Heart left ventricle (tissue), 16 donors: ENCODE results near the gene ELMOD1. TPM values are rescaled to one million over a fixed set of nuclear protein-coding genes. Genes with fewer than 3 reads are reported as not detected.
A peak's percentile ranks its signal among the peaks of the same experiment; 100 is the strongest.
"Not testable (repeated sequence)": the region's sequence is repeated elsewhere in the genome, so short reads cannot be mapped to it uniquely, and the experiment has no call there.

Experiments
- ATAC-seq, 4 donors: fragments of 200-7000 bp; cut with Tn5 transposase; one replicate each; pipeline ENCODE4 v1.9.1; 2020 to 2022; ENCODE audit warnings: moderate library complexity in 4 of 4, mild to moderate bottlenecking in 3 of 4, moderate number of reproducible peaks in 1 of 4
- DNase-seq, 5 donors: peaks; one replicate each; pipeline ENCODE4 v3.0.0-alpha.2; 2020
- H3K27ac ChIP-seq, 12 donors: fragments of 200-600 bp; sonication (generic) in 4 of 12; one replicate each; pipeline versions ENCODE4 v1.5.0 to v1.8.0; 2016 to 2022; ENCODE audit warnings: mild to moderate bottlenecking in 2 of 12
- H3K27me3 ChIP-seq, 9 donors: fragments of 200-600 bp; sonication (generic) in 2 of 9; one replicate each; pipeline versions ENCODE4 v1.5.1 to v1.8.0; 2016 to 2022; ENCODE audit warnings: mild to moderate bottlenecking in 3 of 9
- H3K36me3 ChIP-seq, 9 donors: fragments of 200-600 bp; sonication (generic) in 2 of 9; one replicate each; pipeline versions ENCODE4 v1.5.0 to v1.8.0; 2018 to 2022; ENCODE audit warnings: mild to moderate bottlenecking in 2 of 9
- H3K4me1 ChIP-seq, 12 donors: fragments of 200-600 bp; sonication (generic) in 4 of 12; one replicate each; pipeline versions ENCODE4 v1.5.0 to v1.8.0; 2016 to 2022; ENCODE audit warnings: mild to moderate bottlenecking in 3 of 12
- H3K4me3 ChIP-seq, 12 donors: fragments of 200-600 bp; sonication (generic) in 4 of 12; one replicate each; pipeline versions ENCODE4 v1.5.0 to v1.8.0; 2017 to 2022; ENCODE audit warnings: mild to moderate bottlenecking in 9 of 12, moderate library complexity in 4 of 12
- H3K9me3 ChIP-seq, 12 donors: fragments of 200-600 bp; sonication (generic) in 4 of 12; one replicate each; pipeline versions ENCODE4 v1.5.0 to v1.8.0; 2016 to 2022; ENCODE audit warnings: mild to moderate bottlenecking in 1 of 12
- POLR2A ChIP-seq, 2 donors: fragments of 450-650 bp; IDR thresholded peaks; one replicate each; pipeline ENCODE4 v1.6.1; 2017; ENCODE audit warnings: antibody characterized with exemption in 2 of 2, mild to moderate bottlenecking in 2 of 2, moderate library complexity in 2 of 2
- WGBS, 4 donors: extraction: QIAGEN DNeasy Blood & Tissue Kit in 2 of 4; methylation state at CpG; one replicate each; pipeline versions ENCODE4 v1.1.5 to v1.1.7; 2013 to 2018; 5-methylcytosine and 5-hydroxymethylcytosine counted together
- intact Hi-C, 10 donors: fragments of 100-400 bp; cut with DNase I; formaldehyde crosslinking; loops; one replicate each; pipeline versions ENCODE4 v1.11.1 to v1.14.2; 2022
- polyA plus RNA-seq, 2 donors: library from polyadenylated mRNA; stranded (reverse); fragments of 200-250 nt; gene quantifications; one replicate each; pipeline ENCODE4 v1.2.3, GENCODE V29; 2013
- total RNA-seq, 9 donors: library from RNA; depleted of rRNA in 2 of 9; stranded (reverse); fragments of >200 nt in 2 of 9; fragmentation: NEBNext Ultra II Directional in 3 of 9; extraction: Animal tissue kit (Norgen Biotek cat#: 25700) in 3 of 9; gene quantifications; one replicate each; pipeline versions ENCODE4 v1.1.0 to v1.2.4, GENCODE V29; 2016 to 2023
- TF ChIP-seq, protein P1 (sequence below), 12 donors: fragments of 200-600 bp; sonication (generic) in 4 of 12; IDR thresholded peaks; one replicate each; pipeline versions ENCODE4 v1.5.0 to v1.8.0; 2018 to 2022; ENCODE audit warnings: antibody characterized with exemption in 12 of 12, mild to moderate bottlenecking in 5 of 12
- donor health status: ischemic (EF 13 %, LVEDD 7.1; RV severe dilation, severe dysfunction).
- donor health status: healthy with polysubstance abuse.
- donor health status: DM: no; HTN: yes; CAD: no.
- donor health status: DM: no; HTN: no; CAD: no.
- donor health status: ischemic (EF 25% LVEDD 6.9; RV normal size, moderate dysfunction).
- donor health status: ischemic (EF 25% LVEDD 5.7; RV mildly dilated, moderate dysfunction).
- donor health status: healthy.
- donor health status: DM: yes; HTN: yes; CAD: no.
- donor health status: ischemic (EF 35%, LVEDD 5.7; RV mildly dilated, moderate dysfunction).
- donor health status: nonischemic (EF 11% LVEDD 7.7; RV severe dilation, severe dysfunction).
- donor health status: DM: yes; HTN: yes; CAD: no.
- donor health status: PGD.
- donor health status: ischemic (EF 29% LVEDD 5.4; RV normal size, mild dysfunction).
- donor health status: nonischemic (EF 23%, LVEDD 6.1; RV moderate dilation, normal function).

ELMOD1 gene
- total and polyA plus RNA-seq, 11 donors: 0.12 to 0.75 (median 0.30) TPM; not detected in 2

DNA sequence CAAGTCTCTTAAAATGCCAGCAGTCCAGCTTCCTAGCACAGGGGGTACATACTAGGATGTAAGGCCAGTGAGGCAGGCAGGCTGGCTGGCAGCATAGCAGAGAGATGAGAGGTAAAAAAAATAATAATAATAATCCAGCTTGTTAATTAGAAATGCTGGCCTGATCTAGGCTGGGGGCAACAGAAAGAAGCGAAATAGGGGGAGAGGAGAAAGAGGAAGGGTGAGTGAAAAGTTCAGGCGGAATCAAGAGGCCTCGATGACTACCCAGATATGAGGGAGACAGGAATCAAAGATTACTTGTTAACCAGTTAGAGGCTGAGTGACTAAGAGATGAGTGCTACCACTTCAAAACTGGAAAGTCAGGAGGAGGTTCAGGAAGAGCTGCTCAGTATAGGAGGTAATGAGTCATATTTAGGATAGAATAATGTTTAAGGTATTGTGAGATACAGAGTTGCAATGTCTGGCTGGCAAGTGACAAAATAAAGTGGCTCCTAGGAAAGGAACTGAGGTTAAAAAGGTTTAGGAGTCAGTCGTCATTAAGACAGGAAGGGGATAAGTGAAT is 28.2 kb upstream of the ELMOD1 start:
- no peaks in the 10 kb centered on the region for H3K9me3 ChIP-seq
- no peak overlapping the region for H3K4me3 ChIP-seq
- 39 to 48% (median 44%) methylated on average over 4 of the region's 4 CpGs for WGBS, 4 donors
- intact Hi-C loops: loop anchor here in 3 of 10 donors (5.0 kb wide), 2 partner anchors 125 to 130 kb away; no protein-coding TSS in a partner anchor
- DNase-seq (no peak), ATAC-seq (no peak)
- peaks cover 0 to 29% (median 21%) of the 10 kb centered on the region in 12 donors for H3K4me1 ChIP-seq
- H3K27me3 ChIP-seq: no peaks in the 10 kb centered on the region
- no peak overlapping the region for H3K27ac ChIP-seq
- H3K36me3 ChIP-seq: peaks cover 0 to 28% (median 21%) of the 10 kb centered on the region in 9 donors
- TF ChIP-seq, protein P1, sequence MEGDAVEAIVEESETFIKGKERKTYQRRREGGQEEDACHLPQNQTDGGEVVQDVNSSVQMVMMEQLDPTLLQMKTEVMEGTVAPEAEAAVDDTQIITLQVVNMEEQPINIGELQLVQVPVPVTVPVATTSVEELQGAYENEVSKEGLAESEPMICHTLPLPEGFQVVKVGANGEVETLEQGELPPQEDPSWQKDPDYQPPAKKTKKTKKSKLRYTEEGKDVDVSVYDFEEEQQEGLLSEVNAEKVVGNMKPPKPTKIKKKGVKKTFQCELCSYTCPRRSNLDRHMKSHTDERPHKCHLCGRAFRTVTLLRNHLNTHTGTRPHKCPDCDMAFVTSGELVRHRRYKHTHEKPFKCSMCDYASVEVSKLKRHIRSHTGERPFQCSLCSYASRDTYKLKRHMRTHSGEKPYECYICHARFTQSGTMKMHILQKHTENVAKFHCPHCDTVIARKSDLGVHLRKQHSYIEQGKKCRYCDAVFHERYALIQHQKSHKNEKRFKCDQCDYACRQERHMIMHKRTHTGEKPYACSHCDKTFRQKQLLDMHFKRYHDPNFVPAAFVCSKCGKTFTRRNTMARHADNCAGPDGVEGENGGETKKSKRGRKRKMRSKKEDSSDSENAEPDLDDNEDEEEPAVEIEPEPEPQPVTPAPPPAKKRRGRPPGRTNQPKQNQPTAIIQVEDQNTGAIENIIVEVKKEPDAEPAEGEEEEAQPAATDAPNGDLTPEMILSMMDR (IDR thresholded peaks at IDR 0.05): no peak
- TF ChIP-seq POLR2A (IDR thresholded peaks at IDR 0.05): no peak

DNA sequence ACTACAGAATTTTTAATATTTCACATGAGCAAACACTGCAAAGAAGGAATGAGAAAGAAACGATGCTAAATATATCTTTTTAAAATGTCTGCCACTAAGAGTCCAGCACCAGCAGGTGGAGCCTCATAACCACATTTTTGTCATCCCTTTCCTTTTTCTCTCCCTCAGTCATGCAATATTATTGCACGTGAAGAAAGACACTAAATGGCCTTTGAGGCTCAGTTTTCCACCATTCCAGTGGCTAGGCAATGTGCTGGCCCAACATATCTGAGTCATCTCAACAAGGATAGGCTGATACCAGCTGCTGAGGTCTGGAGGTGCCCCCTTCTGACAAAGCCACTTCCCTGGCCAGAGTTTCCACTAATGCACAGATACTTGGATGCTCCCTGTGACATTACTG is 27.2 kb upstream of the ELMOD1 start:
- TF ChIP-seq, protein P1 (IDR thresholded peaks at IDR 0.05): peak; percentile 22 to 71 (median 52)
- TF ChIP-seq POLR2A (IDR thresholded peaks at IDR 0.05): no peak
- intact Hi-C loops: loop anchor here in 3 of 10 donors (5.0 kb wide), 2 partner anchors 124 to 129 kb away; no protein-coding TSS in a partner anchor
- ATAC-seq: peak in 1 of 4 donors; percentile 36

DNA sequence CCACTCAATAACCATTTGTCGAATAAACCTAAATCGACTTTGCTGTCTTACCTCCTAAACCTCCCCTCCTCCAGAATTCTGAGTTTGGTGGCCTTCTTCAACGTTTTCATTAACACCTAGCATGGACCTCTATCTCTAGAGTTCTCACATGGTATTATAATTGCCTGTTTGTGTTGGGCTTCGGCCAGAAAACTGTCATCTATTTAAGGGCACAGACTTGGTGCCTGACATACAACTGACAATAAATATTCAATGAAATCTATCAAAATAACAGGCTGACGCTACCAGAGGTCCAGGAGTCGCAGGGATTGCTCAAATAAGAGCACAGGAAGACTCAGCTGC is 26.1 kb upstream of the ELMOD1 start:
- peak overlapping the region; percentile 50 to 87 (median 80) for H3K4me3 ChIP-seq
- peak overlapping the region in 10 of 12 donors; percentile 67 to 88 (median 75) for H3K27ac ChIP-seq
- H3K9me3 ChIP-seq: no peaks in the 10 kb centered on the region
- DNase-seq (no peak), ATAC-seq (no peak)
- intact Hi-C loops: loop anchor here in 3 of 10 donors (5.0 kb wide), 2 partner anchors 122 to 127 kb away; no protein-coding TSS in a partner anchor
- H3K36me3 ChIP-seq: peaks cover 0 to 10% (median 3%) of the 10 kb centered on the region in 9 donors
- TF ChIP-seq, protein P1 (IDR thresholded peaks at IDR 0.05): no peak
- no peak for TF ChIP-seq POLR2A (IDR thresholded peaks at IDR 0.05)
- peaks cover 0 to 29% (median 21%) of the 10 kb centered on the region in 12 donors for H3K4me1 ChIP-seq
- peaks cover 0 to 7% (median 0%) of the 10 kb centered on the region in 9 donors for H3K27me3 ChIP-seq
- WGBS, 4 donors: 10 to 13% (median 12%) methylated on average over 6 of the region's 6 CpGs

More for the DNA sequence above, 27.2 kb upstream of the ELMOD1 start:
- Histone ChIP-seq H3K36me3 (peaks cover 0 to 21% (median 15%) of the 10 kb centered on the region in 9 donors), H3K4me1 (peaks cover 0 to 29% (median 21%) of the 10 kb centered on the region in 12 donors), H3K27ac (peak overlapping the region in 2 of 12 donors; percentile 13 to 44), H3K4me3 (peak overlapping the region in 2 of 12 donors; percentile 9 to 22), H3K9me3 (no peaks in the 10 kb centered on the region), H3K27me3 (no peaks in the 10 kb centered on the region)
- DNase-seq: peak in 2 of 5 donors; percentile 15 to 25
- 2 to 8% (median 5%) methylated on average over 2 of the region's 2 CpGs for WGBS, 4 donors

DNA sequence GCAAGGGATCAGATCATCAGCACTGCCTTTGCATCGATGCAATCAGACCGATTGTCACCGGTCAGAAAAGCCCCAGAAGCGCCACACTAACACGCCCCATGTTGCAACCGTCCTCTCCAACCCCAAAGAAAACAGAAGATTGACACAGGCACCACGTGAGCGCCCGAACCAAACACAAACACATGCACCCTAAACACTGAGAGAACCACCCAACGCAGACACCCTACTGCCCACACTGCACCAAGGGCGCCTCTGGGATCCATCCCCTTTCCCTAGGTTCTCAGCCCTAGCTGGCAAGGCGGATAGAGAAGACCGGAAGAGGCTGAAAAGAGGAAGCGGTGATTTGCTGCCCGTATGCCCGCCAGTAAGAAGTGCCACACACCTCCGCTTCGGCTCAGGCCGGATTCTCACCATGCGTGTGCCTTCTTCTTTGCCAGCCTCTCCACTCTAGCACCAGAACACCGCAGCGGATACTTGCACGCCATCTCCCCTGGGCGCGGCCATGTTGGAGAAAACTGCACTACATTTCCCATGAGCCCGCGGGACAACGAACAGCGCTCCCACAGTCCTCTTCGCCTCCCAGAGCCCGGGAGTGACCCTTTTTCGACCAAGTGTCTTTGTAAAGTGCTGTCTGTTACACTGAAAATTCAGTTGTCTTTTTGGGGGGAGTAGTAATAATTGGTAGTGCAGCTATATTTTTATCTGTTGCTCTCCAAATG is 25.6 kb upstream of the ELMOD1 start, which contains the start of gene ALKBH8:
Gene ALKBH8 (minus strand): TSS at position 517 of the 719 bp plus-strand sequence. CDS start 4,842 bp downstream, outside the sequence.
- WGBS, 4 donors: 0% methylated on average over 27 to 32 of the region's 32 CpGs
- DNase-seq (peak; percentile 71 to 86 (median 80)), ATAC-seq (peak; percentile 96 to 98 (median 98))
- peaks cover 0 to 6% (median 0%) of the 10 kb centered on the region in 9 donors for H3K36me3 ChIP-seq
- no peaks in the 10 kb centered on the region for H3K9me3 ChIP-seq
- intact Hi-C loops: no loop called here
- peak within 1 kb of the TSS; percentile 59 to 88 (median 74) for H3K27ac ChIP-seq
- peaks cover 0 to 7% (median 0%) of the 10 kb centered on the region in 9 donors for H3K27me3 ChIP-seq
- H3K4me1 ChIP-seq: peaks cover 0 to 29% (median 21%) of the 10 kb centered on the region in 12 donors
- H3K4me3 ChIP-seq: peak within 1 kb of the TSS; percentile 50 to 87 (median 80)
- TF ChIP-seq POLR2A (IDR thresholded peaks at IDR 0.05): no peak
- TF ChIP-seq, protein P1 (IDR thresholded peaks at IDR 0.05): peak in 1 of 12 donors; percentile 13

DNA sequence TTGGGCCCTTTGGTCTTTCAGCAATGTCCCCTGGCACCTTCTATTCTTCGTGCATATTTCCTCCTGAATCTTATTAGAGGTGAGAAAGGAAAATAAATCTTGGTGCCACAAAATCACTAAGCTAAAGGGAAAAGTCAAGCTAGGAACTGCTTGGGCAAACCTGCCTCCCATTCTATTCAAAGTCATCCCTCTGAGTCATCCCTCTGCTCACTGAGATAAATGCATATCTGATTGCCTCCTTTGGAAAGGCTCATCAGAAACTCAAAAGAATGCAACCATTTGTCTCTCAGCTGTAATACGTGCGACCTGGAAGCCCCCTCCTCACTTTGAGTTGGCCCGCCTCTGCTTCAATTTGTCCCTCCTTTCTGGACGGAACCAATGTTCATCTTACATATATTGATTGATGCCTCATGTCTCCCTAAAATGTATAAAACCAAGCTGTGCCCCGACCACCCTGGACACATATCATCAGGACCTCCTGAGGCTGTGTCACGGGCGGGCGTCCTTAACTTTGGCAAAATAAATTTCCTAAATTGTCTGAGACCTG is 24.9 kb upstream of the ELMOD1 start:
- ATAC-seq: peak in 1 of 4 donors; percentile 10
- H3K9me3 ChIP-seq, DNase-seq, H3K36me3 ChIP-seq, H3K27me3 ChIP-seq, intact Hi-C loops: not testable (repeated sequence)
- Histone ChIP-seq H3K4me3 (peak overlapping the region; percentile 50 to 87 (median 80)), H3K27ac (peak overlapping the region; percentile 59 to 88 (median 74)), H3K4me1 (peaks cover 0 to 29% (median 21%) of the 10 kb centered on the region in 12 donors)
- WGBS, 4 donors: 58 to 62% (median 60%) methylated on average over 9 of the region's 9 CpGs
